Nephron progenitor cell (in vitro differentiated cells): ENCODE measurements around the gene VTA1.

Experiments used
- DNase-seq: peaks from one replicate; pipeline ENCODE4 v3.0.0; 2021
- H3K27ac Mint-ChIP-seq: 2 replicates; pipeline ENCODE4 v1.8.0; 2021; ENCODE audit warnings: mild to moderate bottlenecking, moderate library complexity, mixed read lengths
- H3K27me3 Mint-ChIP-seq: 2 replicates; pipeline ENCODE4 v1.8.0; 2021; ENCODE audit warnings: mild to moderate bottlenecking, low read depth, mixed read lengths; ENCODE audit not compliant: poor library complexity
- H3K36me3 Mint-ChIP-seq: 2 replicates; pipeline ENCODE4 v1.8.0; 2021; ENCODE audit warnings: low read depth, mixed read lengths
- H3K4me1 Mint-ChIP-seq: 2 replicates; pipeline ENCODE4 v1.8.0; 2021; ENCODE audit warnings: mixed read lengths
- H3K4me3 Mint-ChIP-seq: 2 replicates; pipeline ENCODE4 v1.8.0; 2021; ENCODE audit warnings: mild to moderate bottlenecking, moderate library complexity, mixed read lengths
- H3K9me3 Mint-ChIP-seq: 2 replicates; pipeline ENCODE4 v1.8.0; 2021; ENCODE audit warnings: mild to moderate bottlenecking, moderate library complexity, mixed read lengths
- CTCF ChIP-seq: fragments of 200-600 bp; sonication (generic); IDR thresholded peaks from 2 replicates; pipeline ENCODE4 v1.5.0; 2021; ENCODE audit warnings: antibody characterized with exemption

Gene VTA1

GRCh38 chr6:142195862-142196541, 48.9 kb downstream of the VTA1 start:
- no peak overlapping the region for H3K4me3 Mint-ChIP-seq
- DNase-seq = no peak
- H3K4me1 Mint-ChIP-seq = no peaks in the 10 kb centered on the region
- H3K9me3 Mint-ChIP-seq = no peaks in the 10 kb centered on the region
- H3K27ac Mint-ChIP-seq = peak overlapping the region; percentile 5
- no peak for TF ChIP-seq CTCF
- peaks cover 34% of the 10 kb centered on the region for H3K36me3 Mint-ChIP-seq
- H3K27me3 Mint-ChIP-seq = peaks cover 5% of the 10 kb centered on the region

GRCh38 chr6:142200846-142201628, 54.0 kb downstream of the VTA1 start:
- no peak for DNase-seq
- H3K4me1 Mint-ChIP-seq = no peaks in the 10 kb centered on the region
- TF ChIP-seq CTCF = no peak
- H3K27ac Mint-ChIP-seq = peak overlapping the region; percentile 62
- no peaks in the 10 kb centered on the region for H3K9me3 Mint-ChIP-seq
- H3K36me3 Mint-ChIP-seq = peaks cover 45% of the 10 kb centered on the region
- no peaks in the 10 kb centered on the region for H3K27me3 Mint-ChIP-seq
- H3K4me3 Mint-ChIP-seq = no peak overlapping the region

- H3K9me3 Mint-ChIP-seq = peaks cover 35% of the 10 kb centered on the region
- TF ChIP-seq CTCF = peak; percentile 72
- DNase-seq = peak; percentile 48
- no peak overlapping the region for H3K27ac Mint-ChIP-seq
- H3K4me1 Mint-ChIP-seq = no peaks in the 10 kb centered on the region
- H3K27me3 Mint-ChIP-seq = peaks cover 4% of the 10 kb centered on the region
- H3K4me3 Mint-ChIP-seq = no peak overlapping the region
- peaks cover 76% of the 10 kb centered on the region for H3K36me3 Mint-ChIP-seq
Measured at GRCh38 chr6:142207265-142207877, 60.3 kb downstream of the VTA1 start.

- Mint-ChIP-seq H3K4me3 (no peak overlapping the region), H3K9me3 (peaks cover 55% of the 10 kb centered on the region), H3K36me3 (peaks cover 87% of the 10 kb centered on the region)
Measured at GRCh38 chr6:142210606-142211005, 63.5 kb downstream of the VTA1 start.

GRCh38 chr6:142213402-142213801, 66.3 kb downstream of the VTA1 start:
- no peaks in the 10 kb centered on the region for H3K4me1 Mint-ChIP-seq
- peaks cover 48% of the 10 kb centered on the region for H3K9me3 Mint-ChIP-seq
- no peak overlapping the region for H3K4me3 Mint-ChIP-seq
- TF ChIP-seq CTCF = no peak
- H3K27me3 Mint-ChIP-seq = no peaks in the 10 kb centered on the region
- DNase-seq = no peak
- H3K27ac Mint-ChIP-seq = no peak overlapping the region
- H3K36me3 Mint-ChIP-seq = peaks cover 64% of the 10 kb centered on the region

More at GRCh38 chr6:142210606-142211005, 63.5 kb downstream of the VTA1 start:
- DNase-seq = no peak
- TF ChIP-seq CTCF = no peak
- H3K27ac Mint-ChIP-seq = no peak overlapping the region
- H3K4me1 Mint-ChIP-seq = no peaks in the 10 kb centered on the region
- H3K27me3 Mint-ChIP-seq = peaks cover 4% of the 10 kb centered on the region
